ENCODE data around the gene ADAMTS6.

DNA sequence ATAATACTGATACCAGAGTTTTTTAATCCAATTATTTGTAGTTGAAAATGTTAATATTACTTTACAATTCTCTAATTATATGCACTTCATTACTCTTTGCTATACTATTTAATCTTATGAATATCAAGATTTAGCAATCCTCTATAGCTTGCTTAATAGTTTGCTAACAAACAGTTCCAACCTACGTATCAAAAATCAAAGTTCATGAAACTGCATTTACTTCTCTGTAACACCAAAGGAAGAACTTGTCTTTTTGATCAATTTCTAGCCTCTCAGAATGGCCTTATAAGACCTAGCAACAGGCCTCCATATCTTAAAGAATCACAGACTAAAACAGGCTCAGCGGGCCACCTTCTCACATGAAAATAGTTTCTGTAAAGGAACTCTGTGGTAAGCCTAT lies 68.9 kb downstream of the ADAMTS6 start:
- no peak for TF ChIP-seq POLR2A (IDR thresholded peaks at IDR 0.05; ENCODE audit: low read depth, low read length)
- TF ChIP-seq POLR2AphosphoS5 (IDR thresholded peaks at IDR 0.05; ENCODE audit: low read depth, low read length), result no peak
- TF ChIP-seq TAF1 (IDR thresholded peaks at IDR 0.05; ENCODE audit: low read depth, low read length), result no peak

All from GM12891 (cell line).